Breast epithelium (tissue), 3 donors: ENCODE data around the gene CBX7.

Experiments used
- POLR2A ChIP-seq: fragments of 450-650 bp; IDR thresholded peaks from one replicate; pipeline ENCODE4 v1.6.1; 2016; ENCODE audit warnings: antibody characterized with exemption, mild to moderate bottlenecking, moderate library complexity
- TF ChIP-seq, protein P1 (sequence below), 3 donors: fragments of 450-650 bp; IDR thresholded peaks; one replicate each; pipeline ENCODE4 v1.5.1; 2016 to 2017; ENCODE audit warnings: antibody characterized with exemption in 3 of 3, mild to moderate bottlenecking in 3 of 3, moderate library complexity in 3 of 3

DNA sequence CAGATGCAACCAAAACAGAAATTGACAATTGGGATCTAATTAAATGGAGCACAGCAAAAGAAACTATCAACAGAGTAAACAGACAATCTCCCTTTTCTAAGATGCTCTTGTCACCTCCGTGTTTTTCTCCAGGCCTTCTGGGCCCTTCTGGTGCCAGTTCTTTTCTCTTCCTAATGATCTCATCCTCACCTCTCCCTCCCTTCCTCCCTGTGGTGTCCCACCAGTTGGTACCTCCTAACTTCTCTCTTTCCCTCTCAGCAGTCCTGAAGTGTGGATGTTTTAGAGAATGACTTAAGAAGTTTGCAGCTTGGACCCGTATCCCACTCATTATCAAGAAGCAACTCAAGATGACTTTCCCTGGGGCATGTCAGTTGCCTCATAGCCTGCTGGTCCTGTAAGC, 49.0 kb downstream of the CBX7 start:
- TF ChIP-seq, protein P1, sequence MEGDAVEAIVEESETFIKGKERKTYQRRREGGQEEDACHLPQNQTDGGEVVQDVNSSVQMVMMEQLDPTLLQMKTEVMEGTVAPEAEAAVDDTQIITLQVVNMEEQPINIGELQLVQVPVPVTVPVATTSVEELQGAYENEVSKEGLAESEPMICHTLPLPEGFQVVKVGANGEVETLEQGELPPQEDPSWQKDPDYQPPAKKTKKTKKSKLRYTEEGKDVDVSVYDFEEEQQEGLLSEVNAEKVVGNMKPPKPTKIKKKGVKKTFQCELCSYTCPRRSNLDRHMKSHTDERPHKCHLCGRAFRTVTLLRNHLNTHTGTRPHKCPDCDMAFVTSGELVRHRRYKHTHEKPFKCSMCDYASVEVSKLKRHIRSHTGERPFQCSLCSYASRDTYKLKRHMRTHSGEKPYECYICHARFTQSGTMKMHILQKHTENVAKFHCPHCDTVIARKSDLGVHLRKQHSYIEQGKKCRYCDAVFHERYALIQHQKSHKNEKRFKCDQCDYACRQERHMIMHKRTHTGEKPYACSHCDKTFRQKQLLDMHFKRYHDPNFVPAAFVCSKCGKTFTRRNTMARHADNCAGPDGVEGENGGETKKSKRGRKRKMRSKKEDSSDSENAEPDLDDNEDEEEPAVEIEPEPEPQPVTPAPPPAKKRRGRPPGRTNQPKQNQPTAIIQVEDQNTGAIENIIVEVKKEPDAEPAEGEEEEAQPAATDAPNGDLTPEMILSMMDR (IDR thresholded peaks at IDR 0.05) = no peak
- no peak for TF ChIP-seq POLR2A
